HepG2 (cell line): ENCODE measurements around the gene ITGA2. TPM values are rescaled to one million over a fixed set of nuclear protein-coding genes. Genes with fewer than 3 reads are reported as not detected.

ENCODE experiments used
- CC2D1A ChIP-seq: sonication (generic); formaldehyde crosslinking; IDR thresholded peaks from 2 replicates; pipeline ENCODE4 v1.8.1; 2023; ENCODE audit warnings: mild to moderate bottlenecking, missing genetic modification reagents
- CHCHD3 ChIP-seq: sonication (generic); formaldehyde crosslinking; IDR thresholded peaks from 2 replicates; pipeline ENCODE4 v1.8.0; 2022; ENCODE audit warnings: mild to moderate bottlenecking, missing genetic modification reagents, moderate library complexity
- GTF2F1 ChIP-seq: fragments of 150-350 bp; IDR thresholded peaks from 2 replicates; pipeline ENCODE4 v1.6.1; 2014; ENCODE audit warnings: low read length
- HOXA5 ChIP-seq: sonication (generic); formaldehyde crosslinking; IDR thresholded peaks from 2 replicates; pipeline ENCODE4 v1.4.0; 2020; ENCODE audit warnings: missing genetic modification reagents
- MXI1 ChIP-seq: IDR thresholded peaks from 3 replicates; pipeline ENCODE4 v1.6.1; 2012; ENCODE audit warnings: low read depth, low read length, inconsistent platforms, borderline replicate concordance
- NFYC ChIP-seq: IDR thresholded peaks from 2 replicates; pipeline ENCODE4 v1.6.1; 2016; ENCODE audit warnings: missing genetic modification reagents, missing compliant biosample characterization
- PITX1 ChIP-seq: sonication (generic); formaldehyde crosslinking; IDR thresholded peaks from 2 replicates; pipeline ENCODE4 v1.5.1; 2020; ENCODE audit warnings: mild to moderate bottlenecking, missing genetic modification reagents
- POLR2AphosphoS2 ChIP-seq: IDR thresholded peaks from 2 replicates; pipeline ENCODE4 v1.6.1; 2011; ENCODE audit warnings: low read depth, low read length, improper control_type of control experiment
- TOE1 ChIP-seq: sonication (generic); formaldehyde crosslinking; IDR thresholded peaks from 2 replicates; pipeline ENCODE4 v1.4.0; 2020; ENCODE audit warnings: mild to moderate bottlenecking, missing genetic modification reagents
- XRCC5 ChIP-seq: fragments of 200-400 bp; formaldehyde crosslinking; optimal IDR thresholded peaks from 2 replicates; pipeline ENCODE3; 2017; ENCODE audit warnings: mild to moderate bottlenecking, low read length
- ZFP36L1 ChIP-seq: sonication (generic); formaldehyde crosslinking; IDR thresholded peaks from 2 replicates; pipeline ENCODE4 v1.8.0; 2022; ENCODE audit warnings: mild to moderate bottlenecking, missing genetic modification reagents, moderate library complexity
- ZNF367 ChIP-seq: sonication (generic); formaldehyde crosslinking; IDR thresholded peaks from 2 replicates; pipeline ENCODE4 v1.4.0; 2020; ENCODE audit warnings: missing genetic modification reagents, borderline replicate concordance
- ZNF644 ChIP-seq: IDR thresholded peaks from 2 replicates; pipeline ENCODE4 v1.6.1; 2016; ENCODE audit warnings: low read depth
- ZNF737 ChIP-seq: sonication (generic); formaldehyde crosslinking; IDR thresholded peaks from 2 replicates; pipeline ENCODE4 v1.5.0; 2020; ENCODE audit warnings: missing genetic modification reagents, mild to moderate bottlenecking, borderline replicate concordance
- ZNF841 ChIP-seq: sonication (generic); formaldehyde crosslinking; IDR thresholded peaks from 2 replicates; pipeline ENCODE4 v1.8.1; 2023; ENCODE audit warnings: missing genetic modification reagents, borderline replicate concordance
- polyA plus RNA-seq, 8 experiments: library from polyadenylated mRNA; depleted of rRNA in 3 of 8; stranded (reverse) in 7 of 8; unstranded in 1 of 8; fragments of >200 nt; fragmentation: Illumina TruSeq in 4 of 8; extraction: Trizol in 4 of 8; gene quantifications; 2 replicates each; pipeline versions ENCODE4 v1.2.1 to v1.2.3, GENCODE V29; 2011 to 2016; ENCODE audit warnings: low read depth in 4 of 8, missing spikeins in 1 of 8, mixed read lengths in 1 of 8; ENCODE audit not compliant: insufficient read depth in 1 of 8
- total RNA-seq, 5 experiments: library from RNA; depleted of rRNA; stranded (reverse); fragments of >200 nt; fragmentation: Illumina TruSeq; extraction: Trizol; gene quantifications; 2 replicates each; pipeline ENCODE4 v1.2.3, GENCODE V29; 2016; ENCODE audit warnings: low read depth in 1 of 5
- TF ChIP-seq, protein P1 (sequence below): sonication (generic); formaldehyde crosslinking; IDR thresholded peaks from 2 replicates; pipeline ENCODE4 v1.8.0; 2022; ENCODE audit warnings: low read depth, missing genetic modification reagents
- TF ChIP-seq, protein P2 (sequence below): sonication (generic); formaldehyde crosslinking; IDR thresholded peaks from 2 replicates; pipeline ENCODE4 v1.8.0; 2022; ENCODE audit warnings: missing genetic modification reagents, low read depth, mild to moderate bottlenecking, borderline replicate concordance
- TF ChIP-seq, protein P3 (sequence below): sonication (generic); formaldehyde crosslinking; conservative IDR thresholded peaks from 2 replicates; pipeline ENCODE4 v1.4.0; 2020; ENCODE audit warnings: missing genetic modification reagents
- TF ChIP-seq, protein P4 (sequence below): IDR thresholded peaks from 2 replicates; pipeline ENCODE4 v1.6.1; 2018; ENCODE audit warnings: missing genetic modification reagents
- TF ChIP-seq, protein P5 (sequence below): IDR thresholded peaks from 2 replicates; pipeline ENCODE4 v1.6.1; 2016; ENCODE audit warnings: missing biosample characterization, missing genetic modification reagents, low read depth
- TF ChIP-seq, protein P6 (sequence below): sonication (generic); formaldehyde crosslinking; IDR thresholded peaks from 2 replicates; pipeline ENCODE4 v1.4.0; 2020; ENCODE audit warnings: missing genetic modification reagents
- TF ChIP-seq, protein P7 (sequence below): IDR thresholded peaks from 2 replicates; pipeline ENCODE4 v1.6.1; 2016; ENCODE audit warnings: mild to moderate bottlenecking, missing biosample characterization, missing genetic modification reagents

The ITGA2 gene
- total and polyA plus RNA-seq, 2 of the 13 experiments (the other 11 are each of a cell fraction or from before 2014, with no cell fraction given) = 15.8 to 58.3 TPM

DNA sequence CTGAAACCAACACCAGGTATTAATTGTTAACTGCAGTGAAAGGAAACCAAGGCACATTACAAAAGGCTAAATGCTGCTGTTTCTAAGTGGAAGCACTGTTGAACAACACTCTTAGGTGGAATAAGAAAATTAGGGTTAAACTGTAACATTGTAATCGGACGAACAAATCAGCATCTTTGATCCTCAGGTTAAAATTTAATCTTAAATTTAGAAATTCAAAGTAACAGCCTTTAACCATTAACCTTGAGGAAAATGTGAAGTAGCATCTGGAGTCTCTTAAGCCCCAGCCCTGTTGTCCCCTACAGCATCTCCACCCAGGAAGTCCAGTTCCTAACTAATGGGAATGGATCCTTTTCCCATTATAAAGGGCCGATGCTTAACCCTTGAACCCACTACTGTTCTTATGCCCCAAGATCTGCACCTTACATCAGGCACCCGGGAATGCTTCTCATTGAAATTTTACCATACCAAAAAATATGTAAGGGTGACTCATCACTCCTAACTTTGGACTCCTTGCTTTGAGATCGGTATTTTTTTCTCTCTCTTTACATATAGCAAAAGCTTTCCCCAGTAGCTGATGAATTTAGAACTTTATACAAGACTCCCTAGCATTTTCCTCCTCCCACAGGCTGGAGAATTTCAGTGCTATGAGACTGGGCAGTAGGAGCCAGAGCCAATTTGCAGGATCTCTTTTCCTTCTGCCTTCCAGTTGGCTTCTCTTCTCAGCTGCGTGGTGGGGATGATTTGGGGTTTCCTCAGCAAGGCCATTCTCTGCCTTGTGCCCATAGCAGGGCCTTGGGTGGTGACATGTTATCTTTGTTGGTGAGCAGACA is 32.0 kb upstream of the ITGA2 start (continued):
- TF ChIP-seq, protein P1, sequence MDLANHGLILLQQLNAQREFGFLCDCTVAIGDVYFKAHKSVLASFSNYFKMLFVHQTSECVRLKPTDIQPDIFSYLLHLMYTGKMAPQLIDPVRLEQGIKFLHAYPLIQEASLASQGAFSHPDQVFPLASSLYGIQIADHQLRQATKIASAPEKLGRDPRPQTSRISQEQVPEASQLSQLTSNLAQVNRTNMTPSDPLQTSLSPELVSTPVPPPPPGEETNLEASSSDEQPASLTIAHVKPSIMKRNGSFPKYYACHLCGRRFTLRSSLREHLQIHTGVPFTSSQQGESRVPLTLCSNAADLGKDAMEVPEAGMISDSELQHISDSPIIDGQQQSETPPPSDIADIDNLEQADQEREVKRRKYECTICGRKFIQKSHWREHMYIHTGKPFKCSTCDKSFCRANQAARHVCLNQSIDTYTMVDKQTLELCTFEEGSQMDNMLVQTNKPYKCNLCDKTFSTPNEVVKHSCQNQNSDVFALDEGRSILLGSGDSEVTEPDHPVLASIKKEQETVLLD (CRISPR knock-in tag) = no peak
- TF ChIP-seq ZNF737 = no peak
- TF ChIP-seq, protein P2, sequence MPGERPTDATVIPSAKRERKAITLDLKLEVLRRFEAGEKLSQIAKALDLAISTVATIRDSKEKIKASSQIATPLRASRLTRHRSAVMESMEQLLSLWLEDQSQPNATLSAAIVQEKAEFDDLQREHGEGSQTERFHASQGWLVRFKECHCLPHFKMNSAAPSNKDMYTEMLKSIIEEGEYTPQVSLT (CRISPR knock-in tag) = no peak
- TF ChIP-seq, protein P3, sequence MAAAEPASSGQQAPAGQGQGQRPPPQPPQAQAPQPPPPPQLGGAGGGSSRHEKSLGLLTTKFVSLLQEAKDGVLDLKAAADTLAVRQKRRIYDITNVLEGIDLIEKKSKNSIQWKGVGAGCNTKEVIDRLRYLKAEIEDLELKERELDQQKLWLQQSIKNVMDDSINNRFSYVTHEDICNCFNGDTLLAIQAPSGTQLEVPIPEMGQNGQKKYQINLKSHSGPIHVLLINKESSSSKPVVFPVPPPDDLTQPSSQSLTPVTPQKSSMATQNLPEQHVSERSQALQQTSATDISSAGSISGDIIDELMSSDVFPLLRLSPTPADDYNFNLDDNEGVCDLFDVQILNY (CRISPR knock-in tag) = no peak
- no peak; the same call in 1 of the 2 replicates for TF ChIP-seq HOXA5 (CRISPR knock-in tag)
- TF ChIP-seq, protein P4, sequence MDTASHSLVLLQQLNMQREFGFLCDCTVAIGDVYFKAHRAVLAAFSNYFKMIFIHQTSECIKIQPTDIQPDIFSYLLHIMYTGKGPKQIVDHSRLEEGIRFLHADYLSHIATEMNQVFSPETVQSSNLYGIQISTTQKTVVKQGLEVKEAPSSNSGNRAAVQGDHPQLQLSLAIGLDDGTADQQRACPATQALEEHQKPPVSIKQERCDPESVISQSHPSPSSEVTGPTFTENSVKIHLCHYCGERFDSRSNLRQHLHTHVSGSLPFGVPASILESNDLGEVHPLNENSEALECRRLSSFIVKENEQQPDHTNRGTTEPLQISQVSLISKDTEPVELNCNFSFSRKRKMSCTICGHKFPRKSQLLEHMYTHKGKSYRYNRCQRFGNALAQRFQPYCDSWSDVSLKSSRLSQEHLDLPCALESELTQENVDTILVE (CRISPR knock-in tag) = no peak
- no peak for TF ChIP-seq CC2D1A (CRISPR knock-in tag)
- TF ChIP-seq PITX1 (CRISPR knock-in tag) = 0 out of 2 replicates have a peak, but pooled peaks have one; percentile 28
- TF ChIP-seq, protein P5, sequence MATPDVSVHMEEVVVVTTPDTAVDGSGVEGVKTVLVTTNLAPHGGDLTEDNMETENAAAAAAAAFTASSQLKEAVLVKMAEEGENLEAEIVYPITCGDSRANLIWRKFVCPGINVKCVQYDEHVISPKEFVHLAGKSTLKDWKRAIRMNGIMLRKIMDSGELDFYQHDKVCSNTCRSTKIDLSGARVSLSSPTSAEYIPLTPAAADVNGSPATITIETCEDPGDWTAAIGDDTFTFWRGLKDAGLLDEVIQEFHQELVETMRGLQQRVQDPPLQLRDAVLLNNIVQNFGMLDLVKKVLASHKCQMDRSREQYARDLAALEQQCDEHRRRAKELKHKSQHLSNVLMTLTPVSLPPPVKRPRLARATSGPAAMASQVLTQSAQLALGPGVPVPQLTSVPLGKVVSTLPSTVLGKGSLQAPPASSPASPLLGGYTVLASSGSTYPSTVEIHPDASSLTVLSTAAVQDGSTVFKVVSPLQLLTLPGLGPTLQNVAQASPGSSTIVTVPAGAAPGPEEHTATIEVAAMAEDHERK = no peak
- TF ChIP-seq ZNF841 (CRISPR knock-in tag) = no peak
- TF ChIP-seq ZNF644 = 0 out of 2 replicates have a peak, but pooled peaks have one; percentile 5
- no peak for TF ChIP-seq ZFP36L1 (CRISPR knock-in tag)
- no peak for TF ChIP-seq GTF2F1
- no peak; the same call in 1 of the 2 replicates for TF ChIP-seq NFYC (CRISPR knock-in tag)
- no peak for TF ChIP-seq MXI1
- no peak for TF ChIP-seq ZNF367 (CRISPR knock-in tag)
- TF ChIP-seq TOE1 (CRISPR knock-in tag) = no peak
- no peak for TF ChIP-seq POLR2AphosphoS2
- TF ChIP-seq, protein P6, sequence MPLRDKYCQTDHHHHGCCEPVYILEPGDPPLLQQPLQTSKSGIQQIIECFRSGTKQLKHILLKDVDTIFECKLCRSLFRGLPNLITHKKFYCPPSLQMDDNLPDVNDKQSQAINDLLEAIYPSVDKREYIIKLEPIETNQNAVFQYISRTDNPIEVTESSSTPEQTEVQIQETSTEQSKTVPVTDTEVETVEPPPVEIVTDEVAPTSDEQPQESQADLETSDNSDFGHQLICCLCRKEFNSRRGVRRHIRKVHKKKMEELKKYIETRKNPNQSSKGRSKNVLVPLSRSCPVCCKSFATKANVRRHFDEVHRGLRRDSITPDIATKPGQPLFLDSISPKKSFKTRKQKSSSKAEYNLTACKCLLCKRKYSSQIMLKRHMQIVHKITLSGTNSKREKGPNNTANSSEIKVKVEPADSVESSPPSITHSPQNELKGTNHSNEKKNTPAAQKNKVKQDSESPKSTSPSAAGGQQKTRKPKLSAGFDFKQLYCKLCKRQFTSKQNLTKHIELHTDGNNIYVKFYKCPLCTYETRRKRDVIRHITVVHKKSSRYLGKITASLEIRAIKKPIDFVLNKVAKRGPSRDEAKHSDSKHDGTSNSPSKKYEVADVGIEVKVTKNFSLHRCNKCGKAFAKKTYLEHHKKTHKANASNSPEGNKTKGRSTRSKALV (CRISPR knock-in tag) = no peak
- no peak for TF ChIP-seq XRCC5
- TF ChIP-seq, protein P7, sequence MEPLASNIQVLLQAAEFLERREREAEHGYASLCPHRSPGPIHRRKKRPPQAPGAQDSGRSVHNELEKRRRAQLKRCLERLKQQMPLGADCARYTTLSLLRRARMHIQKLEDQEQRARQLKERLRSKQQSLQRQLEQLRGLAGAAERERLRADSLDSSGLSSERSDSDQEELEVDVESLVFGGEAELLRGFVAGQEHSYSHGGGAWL = no peak
- TF ChIP-seq CHCHD3 (CRISPR knock-in tag) = no peak
